ENCODE measurements around the gene TMEM52. TPM values are rescaled to one million over a fixed set of nuclear protein-coding genes. Genes with fewer than 3 reads are reported as not detected.

Gene TMEM52
- total and polyA plus RNA-seq, 9 of the 15 experiments (the other 6 are each of a cell fraction or from before 2014, with no cell fraction given): 0.37 to 22.5 (median 6.8) TPM

- TF ChIP-seq ARID4B (CRISPR knock-in tag; IDR thresholded peaks at IDR 0.05): peak; percentile 94; the same call in 1 of the 2 replicates
- no peak for TF ChIP-seq NCOA2 (IDR thresholded peaks at IDR 0.05; ENCODE audit: partially characterized antibody in 2 of 2)
- 0 out of 2 replicates have a peak, but pooled peaks have one; percentile 37 for TF ChIP-seq CHD2 (IDR thresholded peaks at IDR 0.05; ENCODE audit: low read depth, low read length)
- TF ChIP-seq CTCF (IDR thresholded peaks at IDR 0.05 in 2 of 3, conservative IDR thresholded peaks at IDR 0.05 in 1 of 3; ENCODE audit: insufficient read depth in 2 of 3, low read depth in 1 of 3, low read length in 3 of 3): peak; percentile 26 to 44 (median 31); a peak in 4 of 6 replicates
- TF ChIP-seq ELF4 (CRISPR knock-in tag; IDR thresholded peaks at IDR 0.05): no peak
- TF ChIP-seq ZNF12 (CRISPR knock-in tag; IDR thresholded peaks at IDR 0.05): peak; percentile 77; the same call in 1 of the 2 replicates
- TF ChIP-seq HMGXB4 (CRISPR knock-in tag; IDR thresholded peaks at IDR 0.05): 0 out of 2 replicates have a peak, but pooled peaks have one; percentile 76
- TF ChIP-seq, protein P1, sequence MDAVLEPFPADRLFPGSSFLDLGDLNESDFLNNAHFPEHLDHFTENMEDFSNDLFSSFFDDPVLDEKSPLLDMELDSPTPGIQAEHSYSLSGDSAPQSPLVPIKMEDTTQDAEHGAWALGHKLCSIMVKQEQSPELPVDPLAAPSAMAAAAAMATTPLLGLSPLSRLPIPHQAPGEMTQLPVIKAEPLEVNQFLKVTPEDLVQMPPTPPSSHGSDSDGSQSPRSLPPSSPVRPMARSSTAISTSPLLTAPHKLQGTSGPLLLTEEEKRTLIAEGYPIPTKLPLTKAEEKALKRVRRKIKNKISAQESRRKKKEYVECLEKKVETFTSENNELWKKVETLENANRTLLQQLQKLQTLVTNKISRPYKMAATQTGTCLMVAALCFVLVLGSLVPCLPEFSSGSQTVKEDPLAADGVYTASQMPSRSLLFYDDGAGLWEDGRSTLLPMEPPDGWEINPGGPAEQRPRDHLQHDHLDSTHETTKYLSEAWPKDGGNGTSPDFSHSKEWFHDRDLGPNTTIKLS (IDR thresholded peaks at IDR 0.05; ENCODE audit: borderline replicate concordance, low read depth): no peak
- TF ChIP-seq ZNF431 (CRISPR knock-in tag; IDR thresholded peaks at IDR 0.05): peak; percentile 53; the same call in 1 of the 2 replicates
- TF ChIP-seq, protein P2, sequence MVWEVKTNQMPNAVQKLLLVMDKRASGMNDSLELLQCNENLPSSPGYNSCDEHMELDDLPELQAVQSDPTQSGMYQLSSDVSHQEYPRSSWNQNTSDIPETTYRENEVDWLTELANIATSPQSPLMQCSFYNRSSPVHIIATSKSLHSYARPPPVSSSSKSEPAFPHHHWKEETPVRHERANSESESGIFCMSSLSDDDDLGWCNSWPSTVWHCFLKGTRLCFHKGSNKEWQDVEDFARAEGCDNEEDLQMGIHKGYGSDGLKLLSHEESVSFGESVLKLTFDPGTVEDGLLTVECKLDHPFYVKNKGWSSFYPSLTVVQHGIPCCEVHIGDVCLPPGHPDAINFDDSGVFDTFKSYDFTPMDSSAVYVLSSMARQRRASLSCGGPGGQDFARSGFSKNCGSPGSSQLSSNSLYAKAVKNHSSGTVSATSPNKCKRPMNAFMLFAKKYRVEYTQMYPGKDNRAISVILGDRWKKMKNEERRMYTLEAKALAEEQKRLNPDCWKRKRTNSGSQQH (CRISPR knock-in tag; IDR thresholded peaks at IDR 0.05): no peak
- no peak for TF ChIP-seq ZNF699 (CRISPR knock-in tag; IDR thresholded peaks at IDR 0.05; ENCODE audit: insufficient replicate concordance)
- no peak for TF ChIP-seq KLF1 (tag; IDR thresholded peaks at IDR 0.05)
- peak in 1 of 2 experiments; percentile 66; a peak in 1 of 4 replicates for TF ChIP-seq FOXA3 (CRISPR knock-in tag; conservative IDR thresholded peaks at IDR 0.05 in 1 of 2, IDR thresholded peaks at IDR 0.05 in 1 of 2)
- no peak for TF ChIP-seq PML (IDR thresholded peaks at IDR 0.05; ENCODE audit: low read length)
Measured at GRCh38 chr1:1918901-1919303, at the start of gene TMEM52 (continued).

Data from K562 (cell line).